GM19455 (cell line): ENCODE data around the gene C6orf118.

Experiments
- ATAC-seq: cut with Tn5 transposase; IDR thresholded peaks from one replicate; pipeline ENCODE4 v1.9.1; 2021; ENCODE audit not compliant: unreplicated experiment

Gene C6orf118

GRCh38 chr6:165308926-165309731 lies at the start of gene C6orf118:
C6orf118 (minus strand) TSS chr6:165309605; CDS start chr6:165309586, 19 bp downstream.
- ATAC-seq, result no peak

- ATAC-seq, result no peak
These were observed 36.3 kb upstream of the C6orf118 start for GRCh38 chr6:165345700-165346099.

- no peak for ATAC-seq
These were observed 31.1 kb upstream of the C6orf118 start for GRCh38 chr6:165340532-165340931.

- no peak for ATAC-seq
These were observed 16.2 kb upstream of the C6orf118 start for GRCh38 chr6:165325609-165326008.

DNA sequence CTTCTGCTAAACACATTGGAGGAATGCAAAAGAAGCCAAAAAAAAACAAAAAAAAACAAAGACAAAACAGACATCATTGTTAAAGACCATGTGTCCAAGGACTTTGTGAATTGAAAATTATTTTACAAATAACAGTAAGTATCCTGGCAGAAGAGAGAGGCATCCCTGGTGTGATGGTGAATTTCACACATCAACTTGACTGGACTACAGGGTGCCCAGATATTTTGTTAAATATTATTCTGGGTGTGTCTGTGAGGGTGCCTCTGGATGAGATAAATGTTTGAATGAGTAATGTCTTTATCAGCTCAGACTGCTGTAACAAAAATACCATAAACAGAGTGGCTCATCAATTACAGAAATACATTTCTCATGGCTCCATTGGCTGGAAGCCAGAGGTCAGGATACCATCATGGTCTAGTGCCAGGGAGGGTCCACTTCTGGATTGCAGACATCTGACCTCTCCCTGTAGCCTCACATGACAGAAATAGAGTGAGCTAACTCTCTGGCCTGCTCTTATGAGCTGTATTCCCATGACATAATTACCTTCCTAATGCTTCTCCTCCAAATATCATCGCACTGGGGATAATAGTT lies 12.2 kb upstream of the C6orf118 start:
- ATAC-seq, result no peak

- no peak for ATAC-seq
These were observed 11.7 kb upstream of the C6orf118 start for GRCh38 chr6:165321150-165321549.

- no peak for ATAC-seq
These were observed 8.3 kb upstream of the C6orf118 start for GRCh38 chr6:165317723-165318122.

DNA sequence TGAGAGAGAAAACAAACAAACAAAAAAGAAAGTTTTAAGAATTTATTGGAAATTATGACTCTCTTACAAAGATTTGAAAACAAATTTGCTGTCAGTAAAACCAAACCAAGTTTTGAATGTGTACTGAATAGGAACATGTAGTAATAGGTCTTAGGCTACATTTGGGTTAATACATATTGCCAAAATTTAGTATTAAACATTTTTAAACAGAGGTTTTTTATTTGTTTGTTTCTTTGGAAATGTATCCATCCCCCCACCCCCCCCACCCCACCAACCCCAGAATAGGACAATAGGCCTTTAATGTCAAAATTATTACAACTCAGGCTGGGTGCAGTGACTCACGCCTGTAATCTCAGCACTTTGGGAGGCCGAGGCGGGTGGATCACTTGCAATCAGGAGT lies 2.5 kb downstream of the C6orf118 start:
- ATAC-seq, result no peak

DNA sequence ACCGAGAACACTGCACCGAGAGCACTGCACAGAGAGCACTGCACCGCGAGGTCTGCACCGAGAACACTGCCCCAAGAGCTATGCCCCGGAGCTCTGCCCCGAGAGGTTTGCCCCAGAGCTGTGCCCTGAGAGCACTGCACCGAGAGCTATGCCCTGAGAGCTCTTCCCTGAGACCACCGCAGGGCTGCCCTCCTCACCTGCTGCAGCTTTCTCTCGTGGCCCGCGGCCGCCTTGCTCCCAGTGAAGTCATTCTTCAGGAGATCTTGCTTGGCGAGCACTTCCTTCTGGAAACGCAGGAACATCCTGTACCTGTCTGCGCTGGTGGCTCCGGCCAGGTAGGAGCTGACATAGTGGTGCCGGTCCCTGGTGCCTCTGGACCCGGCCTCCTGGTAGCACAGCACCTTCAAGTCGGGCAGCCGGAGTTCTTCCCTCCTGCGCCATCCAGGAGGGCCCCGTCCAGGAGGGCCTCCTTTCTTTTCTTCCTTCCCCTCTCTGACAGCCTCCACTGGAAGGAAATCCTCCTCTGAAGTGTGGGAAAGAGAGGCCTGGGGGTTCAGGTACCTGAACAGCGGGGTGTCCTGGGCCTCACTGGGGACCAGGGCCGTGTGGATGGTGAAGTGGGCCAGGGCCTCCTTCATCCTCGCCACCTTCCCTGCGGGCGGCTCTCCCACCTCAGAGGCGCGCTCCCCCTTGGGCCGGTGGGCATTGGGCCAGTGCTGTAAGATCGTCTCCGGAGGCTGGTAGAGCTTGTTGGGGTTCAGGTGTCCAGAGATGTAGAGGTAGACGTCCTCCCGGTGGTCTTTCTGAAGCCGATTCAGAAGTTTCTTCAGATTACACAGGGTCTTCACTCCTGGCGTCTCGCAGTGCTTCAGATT lies 7.8 kb downstream of the C6orf118 start:
- no peak for ATAC-seq

GRCh38 chr6:165300422-165300936 lies 8.9 kb downstream of the C6orf118 start:
- no peak for ATAC-seq

GRCh38 chr6:165298875-165299274 lies 10.5 kb downstream of the C6orf118 start:
- ATAC-seq, result no peak

DNA sequence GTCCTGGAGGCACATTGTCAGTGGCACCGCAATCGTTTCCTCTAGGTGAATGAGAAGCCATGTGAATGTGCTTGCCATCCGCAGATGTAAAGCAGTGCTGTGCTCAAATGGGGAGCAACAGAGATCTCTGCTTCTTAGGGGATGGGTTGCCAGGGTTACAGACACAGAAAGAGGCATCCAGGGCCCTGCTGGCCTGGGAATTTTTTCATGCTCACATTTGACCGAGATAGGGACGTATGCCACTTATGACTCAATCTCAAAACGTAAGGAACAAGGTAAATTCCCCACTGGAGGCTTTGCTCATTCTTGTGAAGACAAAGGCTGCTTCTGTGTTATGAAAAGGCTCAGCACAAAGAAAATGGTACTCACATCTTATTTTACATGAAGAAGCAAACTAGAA lies 11.0 kb downstream of the C6orf118 start:
- no peak for ATAC-seq

GRCh38 chr6:165292657-165293056 lies 16.7 kb downstream of the C6orf118 start:
- ATAC-seq, result no peak

DNA sequence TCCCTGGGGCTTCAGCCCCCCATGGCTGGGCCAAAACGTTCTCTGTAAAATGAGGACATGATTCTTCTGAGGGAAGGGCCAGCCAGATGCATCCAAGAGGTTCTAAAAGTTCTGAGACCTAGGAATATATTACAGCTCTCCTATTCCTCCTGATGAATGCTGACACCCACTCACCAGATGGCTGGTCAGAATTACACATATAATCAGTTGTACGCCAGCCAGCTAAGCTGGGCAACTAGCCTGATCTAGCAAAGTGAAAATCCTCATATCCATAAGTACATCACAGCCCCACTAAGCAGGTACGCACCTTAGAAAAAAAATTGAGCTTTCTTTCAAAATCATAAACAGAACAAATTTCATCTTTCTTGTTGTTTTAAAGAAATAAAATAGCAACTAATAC lies 34.8 kb downstream of the C6orf118 start:
- no peak for ATAC-seq

GRCh38 chr6:165272585-165272984 lies 36.8 kb downstream of the C6orf118 start:
- no peak for ATAC-seq

DNA sequence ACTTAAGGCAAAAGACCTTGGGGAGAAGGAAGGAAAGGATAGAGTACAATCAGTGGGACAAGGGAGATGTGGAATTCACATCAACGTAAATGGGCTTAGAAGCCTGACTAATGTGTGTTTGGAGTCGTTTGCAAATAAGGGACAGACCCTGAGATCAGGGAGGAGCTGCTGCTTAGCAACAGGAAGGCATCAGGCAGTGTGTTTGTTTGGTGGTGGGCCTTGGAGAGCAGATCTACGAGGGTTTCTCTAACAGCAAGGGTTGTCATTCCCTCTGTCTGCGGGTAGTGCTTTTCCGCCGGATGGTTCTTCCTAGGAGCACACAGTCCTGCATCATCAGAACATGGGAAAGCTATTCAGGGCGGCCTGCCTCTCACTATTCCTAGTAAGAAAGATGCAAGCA lies 40.4 kb downstream of the C6orf118 start:
- no peak for ATAC-seq

DNA sequence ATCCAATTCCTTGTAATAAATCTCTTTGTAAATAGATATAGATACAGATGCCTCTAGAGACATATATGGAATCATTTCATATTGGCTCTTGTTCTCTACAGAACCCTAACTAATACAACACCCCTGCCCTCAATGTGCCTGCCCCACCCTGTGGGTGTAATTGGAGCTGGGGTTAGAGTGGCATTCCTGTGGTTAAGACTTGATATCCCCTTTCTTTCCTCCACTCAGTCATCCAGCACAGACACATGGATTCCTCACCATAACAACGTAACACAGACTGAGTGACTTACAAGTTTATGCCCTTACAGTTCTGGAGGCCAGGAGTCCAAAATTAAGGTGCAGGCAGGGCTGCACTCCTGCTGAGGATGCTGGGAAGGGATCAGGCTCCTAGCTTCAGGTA lies 42.8 kb downstream of the C6orf118 start:
- no peak for ATAC-seq

DNA sequence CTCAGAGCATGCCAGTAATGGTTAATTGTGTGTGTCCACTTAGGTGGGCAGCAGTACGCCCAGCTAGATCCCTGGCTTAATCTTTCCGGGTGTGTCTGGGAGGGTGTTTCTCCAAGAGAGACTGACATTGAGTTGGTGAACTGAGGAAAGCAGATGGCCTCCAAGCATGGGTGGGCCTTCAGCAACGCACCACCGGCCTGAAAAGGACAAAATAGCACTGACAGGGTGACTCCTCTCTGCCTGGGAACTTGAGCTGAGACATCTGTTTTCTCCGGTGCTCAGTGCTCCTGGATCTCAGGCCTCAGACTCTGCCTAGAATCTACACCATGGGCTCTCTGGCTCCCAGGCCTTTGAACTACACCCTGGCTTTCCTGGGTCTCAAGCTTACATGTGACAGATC lies 43.2 kb downstream of the C6orf118 start:
- no peak for ATAC-seq

DNA sequence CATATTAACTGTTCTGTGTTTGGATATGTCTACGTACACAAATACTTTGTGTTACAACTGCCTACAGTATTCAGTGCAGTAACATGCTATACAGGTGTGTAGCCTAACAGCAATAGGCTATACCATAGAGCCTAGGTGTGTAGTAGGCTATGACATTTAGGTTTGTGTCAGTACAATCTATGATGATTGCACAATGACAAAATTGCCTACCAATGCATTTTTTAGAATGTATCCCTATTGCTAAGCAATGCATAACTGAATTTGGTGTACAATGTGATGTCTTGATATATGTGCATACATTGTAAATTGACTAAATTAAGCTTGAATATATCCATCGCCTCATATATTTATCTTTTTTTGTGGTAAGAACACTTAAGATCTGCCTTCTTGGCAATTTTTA lies 48.9 kb downstream of the C6orf118 start:
- no peak for ATAC-seq

DNA sequence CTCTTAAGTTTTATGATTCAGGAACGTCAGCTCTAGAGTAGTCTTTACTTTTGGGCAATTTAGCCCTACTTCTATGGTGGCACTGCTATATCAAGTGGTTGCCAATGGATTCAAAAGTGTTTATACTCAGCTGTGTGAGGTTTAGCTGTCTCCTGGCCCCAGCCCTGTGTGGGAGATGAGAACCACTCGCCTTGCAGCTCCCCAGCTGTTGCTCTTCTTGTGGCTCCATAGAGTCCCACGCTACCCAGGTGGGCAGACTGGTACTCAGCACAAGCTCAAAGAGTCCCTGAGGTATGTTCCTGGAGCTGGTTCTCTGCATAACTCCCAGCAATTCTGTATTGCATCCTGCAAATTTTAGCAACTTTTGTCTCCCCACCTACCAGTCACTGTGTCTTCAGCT lies 59.6 kb downstream of the C6orf118 start:
- no peak for ATAC-seq

GRCh38 chr6:165245701-165246100 lies 63.7 kb downstream of the C6orf118 start:
- ATAC-seq, result no peak
